GM18520 (cell line): Measurements from ENCODE around the gene MAP2K7.
"Not testable (repeated sequence)": the region's sequence is repeated elsewhere in the genome, so short reads cannot be mapped to it uniquely, and the experiment has no call there.

ENCODE experiments used
- ATAC-seq: cut with Tn5 transposase; IDR thresholded peaks from one replicate; pipeline ENCODE4 v1.9.1; 2021; ENCODE audit not compliant: unreplicated experiment

MAP2K7 gene

GRCh38 chr19:7903244-7904073 is at the start of gene MAP2K7:
Gene MAP2K7 (plus strand): TSS chr19:7903877. CDS start chr19:7903945, 68 bp downstream.
- peak; percentile 89 for ATAC-seq

GRCh38 chr19:7855426-7856108 is 48.1 kb upstream of the MAP2K7 start:
- ATAC-seq, result no peak

- no peak for ATAC-seq
These were observed 47.5 kb upstream of the MAP2K7 start for GRCh38 chr19:7856109-7856591.

GRCh38 chr19:7856679-7857663 is 46.7 kb upstream of the MAP2K7 start:
- no peak for ATAC-seq

- no peak for ATAC-seq
These were observed 46.0 kb upstream of the MAP2K7 start for GRCh38 chr19:7857727-7858108.

GRCh38 chr19:7858109-7858770 is 45.4 kb upstream of the MAP2K7 start:
- no peak for ATAC-seq

GRCh38 chr19:7859087-7859486 is 44.6 kb upstream of the MAP2K7 start:
- ATAC-seq, result not testable (repeated sequence)

- ATAC-seq, result no peak
These were observed 43.6 kb upstream of the MAP2K7 start for GRCh38 chr19:7859831-7860713.

- no peak for ATAC-seq
These were observed 42.7 kb upstream of the MAP2K7 start for GRCh38 chr19:7860714-7861618.

GRCh38 chr19:7861619-7862412 is 41.9 kb upstream of the MAP2K7 start:
- no peak for ATAC-seq

GRCh38 chr19:7862413-7862951 is 41.2 kb upstream of the MAP2K7 start:
- no peak for ATAC-seq

- no peak for ATAC-seq
These were observed 40.3 kb upstream of the MAP2K7 start for GRCh38 chr19:7863157-7863970.

- no peak for ATAC-seq
These were observed 39.5 kb upstream of the MAP2K7 start for GRCh38 chr19:7863971-7864689.

GRCh38 chr19:7864690-7865074 is 39.0 kb upstream of the MAP2K7 start:
- ATAC-seq, result no peak

- ATAC-seq, result no peak
These were observed 38.3 kb upstream of the MAP2K7 start for GRCh38 chr19:7865262-7865911.
